HG03135 (cell line): Measurements from ENCODE around the gene PRRT1B.
"Not testable (repeated sequence)": the region's sequence is repeated elsewhere in the genome, so short reads cannot be mapped to it uniquely, and the experiment has no call there.

Experiments used
- ATAC-seq: cut with Tn5 transposase; IDR thresholded peaks from one replicate; pipeline ENCODE4 v1.9.1; 2021; ENCODE audit warnings: mild to moderate bottlenecking, moderate library complexity; ENCODE audit not compliant: unreplicated experiment

The PRRT1B gene

DNA sequence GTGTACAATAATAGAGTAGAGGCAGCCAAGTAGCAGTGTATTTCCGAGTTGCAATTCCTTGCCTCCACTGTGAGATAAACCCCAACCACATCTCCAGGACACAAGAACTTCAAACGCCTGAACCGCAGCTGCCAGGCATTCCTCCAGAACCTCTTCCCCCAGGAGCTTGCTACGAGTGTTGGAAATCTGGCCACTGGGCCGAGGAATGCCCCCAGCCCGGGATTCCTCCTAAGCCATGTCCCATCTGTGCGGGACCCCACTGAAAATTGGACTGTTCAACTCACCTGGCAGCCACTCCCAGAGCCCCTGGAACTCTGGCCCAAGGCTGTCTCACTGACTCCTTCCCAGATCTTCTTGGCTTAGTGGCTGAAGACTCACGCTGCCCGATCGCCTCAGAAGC, 3.9 kb downstream of the PRRT1B start:
- not testable (repeated sequence) for ATAC-seq

DNA sequence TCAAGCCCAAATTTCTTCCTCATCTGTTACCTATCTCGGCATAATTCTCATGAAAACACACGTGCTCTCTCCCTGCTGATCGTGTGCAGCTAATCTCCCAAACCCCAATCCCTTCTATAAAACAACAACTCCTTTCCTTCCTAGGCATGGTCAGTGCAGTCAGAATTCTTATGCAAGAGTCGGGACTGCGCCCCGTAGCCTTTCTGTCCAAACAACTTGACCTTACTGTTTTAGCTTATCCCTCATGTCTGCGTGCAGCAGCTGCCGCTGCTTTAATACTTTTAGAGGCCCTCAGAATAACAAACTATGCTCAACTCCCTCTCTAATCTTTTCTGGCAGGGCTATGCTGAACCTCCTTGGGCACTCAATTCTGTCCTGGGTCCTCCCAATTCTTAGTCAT, 5.1 kb downstream of the PRRT1B start:
- not testable (repeated sequence) for ATAC-seq

DNA sequence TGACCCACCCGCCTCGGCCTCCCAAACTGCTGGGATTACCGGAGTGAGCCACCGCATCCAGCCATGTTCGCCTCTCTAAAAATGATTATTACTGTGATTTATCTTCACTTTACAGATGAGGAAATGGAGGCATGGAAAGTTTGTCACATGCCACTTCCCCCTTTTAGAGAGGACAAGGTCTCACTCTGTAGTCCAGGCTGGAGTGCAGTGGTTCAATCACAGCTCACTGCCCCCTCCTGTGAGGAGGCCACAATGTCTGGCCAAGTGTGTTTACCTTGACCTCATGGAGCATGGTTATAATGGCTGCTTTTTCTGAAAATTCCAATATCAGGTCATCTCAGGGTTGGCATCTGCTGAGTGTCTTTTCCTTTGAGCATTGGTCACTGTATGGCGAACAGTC, 6.7 kb downstream of the PRRT1B start:
- no peak for ATAC-seq

DNA sequence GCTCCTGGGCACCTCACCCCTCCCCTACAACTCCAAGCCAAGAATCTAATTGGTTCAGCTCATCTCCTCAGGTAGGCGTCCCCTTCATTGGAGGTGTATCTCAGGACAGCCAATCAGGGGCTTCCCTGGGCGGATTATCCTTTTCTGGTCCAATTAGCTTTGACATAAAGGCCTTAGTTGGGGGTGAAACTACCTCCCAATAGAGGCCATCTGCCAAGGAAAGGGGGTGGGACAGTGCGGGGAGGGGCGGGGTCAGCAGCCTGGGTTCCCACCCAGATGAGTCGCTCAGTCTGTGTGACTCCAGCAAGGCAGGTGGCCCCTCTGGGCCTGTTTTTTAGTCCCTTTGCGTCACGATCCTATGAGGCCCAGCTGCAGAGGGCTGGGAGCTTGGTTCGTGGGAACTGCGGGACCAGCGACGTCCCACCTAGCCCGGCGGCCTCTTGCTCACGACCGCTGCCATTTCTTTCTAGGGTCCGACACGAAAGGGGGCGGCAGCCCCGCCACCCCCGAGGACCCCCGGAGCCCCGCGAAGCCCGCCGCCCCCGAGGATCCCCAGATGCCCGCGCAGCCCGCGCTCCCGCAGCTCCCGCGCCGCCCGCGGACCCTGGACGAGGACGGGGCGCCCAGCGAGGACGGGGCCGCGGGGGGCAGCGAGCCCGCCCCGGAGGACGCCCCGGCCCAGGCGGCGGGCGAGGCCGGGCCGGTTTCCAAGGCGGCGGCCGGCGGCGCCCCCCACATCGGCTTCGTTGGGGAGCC, 8.9 kb downstream of the PRRT1B start:
- no peak for ATAC-seq

DNA sequence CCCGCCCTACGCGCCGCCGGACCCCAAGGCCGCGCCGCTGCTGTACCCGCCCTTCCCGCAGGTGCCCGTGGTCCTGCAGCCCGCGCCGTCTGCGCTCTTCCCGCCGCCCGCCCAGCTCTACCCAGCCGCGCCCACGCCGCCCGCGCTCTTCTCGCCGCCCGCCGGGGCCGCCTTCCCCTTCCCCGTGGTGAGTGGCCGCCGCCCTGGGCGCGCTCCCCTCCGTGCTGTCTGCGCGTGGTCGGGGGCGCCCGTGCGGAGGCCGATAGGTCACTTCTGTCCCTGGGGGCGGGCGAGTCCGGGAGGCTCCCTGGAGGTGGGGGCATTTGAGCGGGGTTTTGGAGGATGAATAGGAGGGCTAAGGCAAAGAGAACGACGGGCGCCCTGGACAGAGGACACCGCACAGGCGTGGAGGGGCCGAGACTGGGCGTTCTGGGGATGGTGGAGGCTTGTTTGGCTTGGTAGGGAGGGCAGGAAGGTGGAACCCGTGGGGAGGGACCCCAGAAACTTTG, 9.6 kb downstream of the PRRT1B start:
- ATAC-seq, result no peak

DNA sequence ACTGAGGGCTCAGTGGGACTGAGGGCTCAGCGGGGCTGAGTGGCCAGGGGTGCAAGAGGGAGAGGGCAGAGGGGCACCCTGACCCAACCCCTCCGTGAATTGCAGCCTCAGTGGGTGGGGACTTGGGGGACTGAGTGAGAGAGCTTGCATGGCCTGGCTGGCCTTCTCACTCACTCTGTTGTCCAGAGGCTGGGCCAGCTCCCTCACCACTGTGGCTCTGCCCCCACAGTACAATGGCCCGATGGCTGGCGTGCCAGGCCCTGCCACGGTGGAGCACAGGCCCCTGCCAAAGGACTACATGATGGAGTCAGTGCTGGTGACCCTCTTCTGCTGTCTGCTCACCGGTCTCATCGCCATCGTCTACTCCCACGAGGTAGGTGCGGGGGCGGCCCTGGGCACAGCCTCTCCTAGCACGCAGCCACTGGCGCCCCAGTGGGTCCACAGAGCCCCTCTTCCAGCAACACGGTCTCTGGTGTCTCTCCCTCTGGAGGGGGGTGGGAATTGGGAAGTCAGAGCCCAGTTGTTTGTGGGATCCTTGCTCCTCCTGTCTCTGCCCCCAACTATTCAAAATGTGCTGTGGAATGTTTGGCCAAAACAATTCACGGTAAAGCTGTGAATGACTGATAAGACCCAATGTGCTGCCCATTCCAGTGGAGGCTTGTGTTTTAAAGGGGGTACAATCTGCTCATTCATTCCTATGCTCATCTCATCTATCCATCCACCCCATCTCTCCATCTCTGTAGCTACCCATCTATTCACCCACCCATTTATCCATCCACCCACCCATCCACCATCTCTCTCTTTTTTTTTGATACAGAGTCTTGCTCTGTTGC, 10.7 kb downstream of the PRRT1B start:
- ATAC-seq, result no peak

DNA sequence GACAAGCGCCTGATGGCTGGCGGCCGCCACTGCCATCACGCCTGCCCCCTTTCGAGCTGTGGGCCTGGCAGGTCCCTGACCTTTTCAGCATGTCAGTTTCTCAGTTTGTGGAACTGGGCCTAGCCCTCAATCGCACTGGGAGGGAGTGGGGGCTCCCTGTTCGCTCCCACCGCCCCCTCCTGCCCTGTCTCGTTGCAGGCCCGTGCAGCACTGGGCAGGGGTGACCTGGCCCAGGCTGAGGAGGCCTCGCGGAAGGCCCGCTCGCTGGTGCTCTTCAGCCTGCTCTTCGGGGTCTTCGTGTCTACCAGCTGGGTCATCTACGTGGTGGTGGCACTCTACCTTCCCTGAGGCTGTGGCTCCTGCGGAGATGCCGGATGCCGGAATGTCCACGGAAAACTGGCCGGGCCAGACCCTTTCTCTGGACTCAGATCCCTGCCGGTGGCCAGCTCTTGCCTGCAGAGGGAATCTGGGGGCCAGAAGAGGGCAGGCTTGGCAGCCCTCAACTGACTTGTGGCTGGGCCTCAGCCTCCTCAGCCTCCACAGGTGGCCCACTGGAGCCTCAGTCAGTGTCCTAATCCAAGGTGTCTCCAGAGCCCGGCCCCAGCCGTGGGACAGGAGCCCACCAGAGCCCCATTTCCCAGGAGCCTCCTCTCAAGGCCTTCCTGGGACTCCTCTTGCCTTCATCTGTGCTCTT, 12.7 kb downstream of the PRRT1B start:
- no peak for ATAC-seq

DNA sequence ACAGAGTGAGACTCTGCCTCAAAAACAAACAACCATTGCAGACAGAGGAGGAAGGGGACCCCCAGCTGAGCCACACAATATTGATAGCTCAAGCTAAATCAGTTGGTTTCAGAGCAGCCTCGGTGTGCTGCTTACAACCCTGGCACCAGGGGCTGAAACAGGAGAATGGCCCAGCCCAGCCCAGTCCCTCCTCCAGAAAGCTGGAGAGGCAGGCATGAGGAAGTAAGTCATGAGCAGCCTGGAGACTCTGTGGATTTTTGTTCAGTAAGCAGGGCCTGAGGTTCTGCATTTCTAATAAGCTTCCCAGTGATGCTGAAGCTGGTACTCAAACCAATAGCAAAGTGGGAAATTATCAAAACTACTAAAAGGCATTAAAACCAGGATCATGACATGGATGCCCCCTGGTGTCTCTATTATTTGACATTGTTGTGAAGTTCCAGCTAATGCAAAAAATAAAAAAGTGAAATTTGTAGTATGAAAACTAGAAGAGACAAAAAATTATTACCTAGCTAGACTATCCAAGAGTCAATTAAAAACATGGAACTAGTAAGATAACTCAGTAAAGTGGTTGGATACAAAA, 14.2 kb downstream of the PRRT1B start:
- no peak for ATAC-seq

DNA sequence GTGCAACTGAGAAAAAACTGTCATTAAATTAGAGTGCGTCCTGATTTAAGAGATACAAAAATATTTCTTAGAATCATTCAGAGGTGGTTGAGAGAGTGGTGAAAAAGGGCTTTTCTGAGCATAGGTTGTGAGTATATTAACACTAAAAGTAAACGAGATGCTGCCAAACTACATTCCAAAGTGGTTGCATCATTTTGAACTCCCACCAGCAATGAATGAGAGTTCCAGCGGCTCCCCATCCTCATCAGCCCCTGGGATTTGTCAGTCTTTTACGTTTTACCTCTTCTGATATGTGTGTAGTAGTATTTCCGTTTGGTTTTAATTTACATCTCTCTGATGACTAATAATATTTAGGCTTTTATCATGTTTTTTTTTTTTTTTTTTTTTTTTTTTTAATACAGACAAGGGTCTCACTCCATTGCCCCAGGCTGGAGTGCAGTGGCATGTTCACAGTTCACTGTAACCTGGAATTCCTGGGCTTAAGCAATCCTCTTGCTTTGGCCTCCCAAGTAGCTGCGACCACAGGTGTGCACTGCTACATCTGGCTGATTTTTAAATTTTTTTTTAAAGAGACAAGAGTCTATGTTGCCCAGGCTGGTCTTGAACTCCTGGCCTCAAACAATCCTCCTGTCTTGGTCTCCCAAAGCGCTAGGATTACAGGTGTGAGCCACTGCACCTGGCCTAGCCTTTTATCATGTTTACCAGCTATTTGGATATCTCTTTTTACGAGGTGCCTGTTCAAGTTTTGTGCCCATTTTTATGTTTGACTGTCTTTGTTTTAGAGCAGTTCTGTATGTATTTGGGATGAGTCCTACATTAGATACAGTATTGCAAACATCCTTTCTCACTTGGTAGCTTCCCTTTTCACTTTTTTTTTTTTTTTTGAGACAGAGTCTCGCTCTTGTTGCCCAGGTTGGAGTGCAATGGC, 17.0 kb downstream of the PRRT1B start:
- no peak for ATAC-seq

DNA sequence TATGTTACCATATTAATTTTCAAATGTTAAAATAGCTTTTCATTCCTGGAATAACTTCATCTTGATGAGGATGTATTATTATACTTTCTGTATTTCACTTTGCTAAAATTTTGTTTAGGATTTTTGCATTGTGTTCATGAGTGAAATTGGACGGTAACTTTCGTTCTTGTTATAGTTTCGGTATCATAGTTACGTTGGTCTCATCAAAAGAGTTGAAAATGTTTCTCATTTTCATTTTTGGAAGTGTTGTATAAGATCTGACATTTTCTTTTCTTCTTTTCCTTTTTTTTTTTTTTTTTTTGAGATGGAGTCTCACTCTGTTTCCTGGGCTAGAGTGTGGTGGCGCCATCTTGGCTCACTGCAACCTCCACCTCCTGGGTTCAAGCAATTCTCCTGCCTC, 20.0 kb downstream of the PRRT1B start:
- no peak for ATAC-seq

DNA sequence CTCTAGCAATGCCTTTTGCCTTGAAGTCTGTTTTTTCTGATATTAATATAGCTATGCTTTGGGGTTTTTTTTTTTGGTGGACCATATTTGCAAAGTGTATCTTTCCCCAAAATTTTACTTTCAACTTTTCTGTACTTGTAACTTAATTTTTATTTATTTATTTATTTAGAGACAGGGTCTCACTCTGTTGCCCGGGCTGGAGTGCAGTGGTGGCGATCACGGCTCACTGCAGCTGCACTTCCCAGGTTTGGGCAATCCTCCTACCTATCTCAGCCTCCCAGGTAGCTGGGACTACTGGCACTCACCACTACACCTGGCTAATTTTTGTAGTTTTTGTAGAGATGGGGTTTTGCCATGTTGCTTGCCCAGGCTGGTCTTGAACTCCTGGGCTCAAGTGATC, 20.8 kb downstream of the PRRT1B start:
- ATAC-seq, result no peak

DNA sequence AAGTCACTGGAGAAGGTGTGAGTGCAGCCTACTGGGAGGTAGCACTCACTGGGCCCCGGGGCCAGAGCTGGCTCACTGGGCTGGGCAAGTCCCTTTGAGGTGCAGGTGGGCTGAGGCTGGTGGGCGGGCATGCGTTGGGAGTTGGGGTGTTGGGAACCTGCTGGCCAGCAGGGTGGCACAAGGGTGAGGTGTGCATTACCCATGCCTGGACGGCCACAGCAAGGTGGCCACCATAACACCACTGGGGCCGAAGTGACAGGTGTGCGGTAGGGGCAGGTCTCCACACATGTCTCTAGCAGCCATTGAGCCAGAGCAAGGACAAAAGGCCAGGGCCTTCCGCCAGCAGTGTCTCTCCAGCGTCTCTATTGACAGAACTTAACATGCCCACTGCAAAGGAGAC, 22.6 kb downstream of the PRRT1B start:
- no peak for ATAC-seq

DNA sequence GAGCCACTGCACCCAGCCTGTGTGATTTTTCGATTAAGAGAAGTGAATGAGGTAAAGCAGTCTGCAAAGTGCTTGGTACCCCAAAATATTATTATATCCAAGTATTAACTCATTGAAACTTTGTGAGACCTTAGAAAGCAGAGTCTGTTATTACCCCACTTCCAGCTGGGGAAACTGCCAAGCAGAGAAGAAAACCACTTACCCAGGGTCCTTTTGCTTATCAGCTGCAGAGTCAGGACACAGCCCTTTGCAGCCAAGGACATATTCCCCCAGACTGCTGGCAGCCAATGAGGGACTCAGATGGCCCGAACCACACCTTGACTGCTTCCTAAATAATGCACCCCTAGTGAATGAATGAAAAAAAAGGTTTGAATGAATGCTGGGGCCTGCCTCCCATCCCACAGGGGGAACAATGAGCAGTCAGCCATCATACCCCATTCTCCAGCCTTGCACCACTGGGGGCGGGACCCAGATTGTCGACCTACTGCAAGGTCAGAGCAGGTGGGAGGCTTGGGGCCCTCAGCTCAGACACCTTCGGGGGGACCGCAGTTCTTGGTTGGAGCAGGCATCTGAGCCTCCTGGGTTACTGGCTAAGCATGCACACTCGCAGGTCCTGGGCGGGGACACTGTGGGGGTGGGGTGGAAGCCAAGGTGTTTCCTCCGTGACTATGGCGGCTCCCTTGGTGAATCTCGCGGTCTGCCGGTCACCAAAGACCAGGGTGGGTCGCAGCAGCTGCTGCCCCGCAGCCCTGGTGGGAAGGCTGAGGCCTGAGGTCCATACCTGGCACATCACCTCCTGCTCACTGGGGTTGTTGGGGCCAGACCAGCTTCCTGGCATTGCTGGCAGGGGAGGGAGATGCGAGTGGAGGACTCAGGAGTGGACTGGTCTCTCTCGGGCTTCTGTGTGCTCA, 29.7 kb downstream of the PRRT1B start:
- ATAC-seq, result no peak

DNA sequence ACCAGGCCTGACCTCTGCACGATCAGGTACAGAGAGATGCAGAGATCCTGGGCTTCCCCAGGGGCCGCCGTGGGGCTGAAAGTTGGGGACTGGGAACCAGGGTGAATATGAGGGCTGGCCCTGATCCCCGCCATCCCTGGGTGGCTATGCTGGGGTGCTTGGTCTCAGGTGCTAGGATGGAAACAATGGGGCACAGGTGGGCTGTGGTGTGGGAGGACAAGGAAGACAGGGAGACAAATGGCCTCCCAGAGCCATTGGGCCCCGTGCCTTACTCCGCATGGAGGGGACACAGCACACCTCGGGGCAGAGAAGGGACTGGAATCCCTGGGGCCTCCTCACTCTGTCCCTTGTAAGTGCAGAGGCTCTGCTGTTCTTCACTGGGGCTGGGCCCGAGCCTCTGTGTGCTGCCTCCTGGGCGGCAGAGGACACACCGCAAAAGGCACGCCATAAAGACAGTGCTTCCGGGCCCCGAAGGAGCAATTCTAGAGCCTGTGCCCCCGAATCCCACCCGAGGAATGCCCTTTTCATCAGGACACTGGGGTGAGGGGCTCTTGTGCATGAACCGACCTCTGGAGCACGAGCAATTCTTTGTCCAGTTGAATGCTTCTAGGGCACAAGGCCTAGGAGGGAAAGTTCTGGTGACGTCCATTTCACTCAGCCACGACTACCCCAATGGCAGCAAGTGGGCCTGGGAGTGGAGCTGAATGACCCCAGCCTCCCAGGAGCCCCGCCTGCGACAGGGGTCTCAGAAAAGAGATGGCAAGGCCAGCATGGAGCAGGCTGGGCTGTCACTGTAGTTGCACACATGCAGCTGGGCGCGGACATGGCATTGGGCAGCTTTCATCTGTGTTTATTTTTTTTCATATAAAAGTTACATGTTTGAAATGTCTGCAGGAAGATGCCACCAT, 30.9 kb downstream of the PRRT1B start:
- ATAC-seq, result no peak

DNA sequence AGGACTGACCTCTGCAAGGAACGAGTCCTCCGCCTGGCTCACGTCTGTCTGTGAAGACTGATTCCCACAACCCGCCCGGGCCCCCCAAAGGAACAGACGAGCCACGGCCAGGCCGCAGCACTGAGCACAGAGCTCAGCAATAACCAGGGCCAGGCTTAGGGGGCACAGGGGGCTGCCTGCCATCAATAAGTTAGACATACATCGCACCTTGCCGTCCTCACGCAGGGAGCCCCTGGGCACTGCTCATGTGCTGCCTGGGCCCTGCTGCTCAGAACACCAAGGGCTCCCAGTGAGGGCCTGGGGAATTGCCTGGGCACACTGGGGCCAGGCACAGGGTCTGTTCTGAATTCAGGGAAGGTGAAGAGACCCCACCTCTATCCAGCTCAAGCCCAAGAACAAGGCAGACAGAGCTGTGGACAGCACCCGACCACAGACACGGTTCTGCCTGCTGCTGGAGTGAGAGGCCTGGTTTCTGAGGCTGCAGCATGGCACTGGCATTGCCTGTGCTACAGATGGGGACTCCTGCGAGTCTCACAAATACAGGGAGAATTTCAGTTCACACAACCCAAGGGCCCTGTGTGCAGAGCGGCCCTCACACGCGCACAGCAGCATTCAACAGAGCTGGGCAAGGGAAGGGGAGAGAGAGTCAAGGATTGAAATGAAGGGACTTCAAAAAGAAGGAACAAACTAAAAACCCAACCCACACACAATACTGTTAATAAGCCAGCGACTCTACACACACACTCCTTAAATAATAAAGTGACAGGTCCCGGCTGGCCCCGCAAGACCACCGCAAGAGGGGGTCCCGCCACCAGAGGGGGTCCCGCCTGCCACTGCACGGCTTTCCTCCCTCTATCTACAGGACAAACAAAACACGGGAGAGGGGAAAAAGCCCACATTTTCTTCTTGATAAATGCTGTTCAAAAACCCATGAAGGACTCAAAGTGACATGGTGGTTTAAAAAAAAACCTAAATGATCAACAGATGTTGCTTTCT, 32.0 kb downstream of the PRRT1B start:
- ATAC-seq, result no peak

DNA sequence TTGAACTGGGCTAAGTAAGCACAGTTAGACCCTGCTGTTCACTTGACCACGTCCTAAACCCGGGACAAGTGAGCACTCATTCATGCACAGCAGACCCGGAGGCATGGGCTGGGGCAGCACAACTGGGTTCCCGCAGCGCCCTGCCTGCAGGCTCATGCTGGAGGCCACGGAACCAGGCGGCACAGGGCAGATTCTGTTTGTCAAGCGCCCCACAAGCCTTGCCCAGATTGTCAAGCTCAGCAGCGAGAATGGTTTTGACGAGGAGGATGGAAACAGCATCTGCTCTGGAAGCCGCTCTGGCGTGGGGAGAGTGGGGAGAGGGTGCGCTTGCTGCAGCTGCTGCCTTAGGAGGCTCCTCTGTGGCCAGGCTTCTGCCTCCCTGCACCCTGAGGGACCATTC, 32.7 kb downstream of the PRRT1B start:
- no peak for ATAC-seq
